DLD1 (cell line): Measurements from ENCODE around the gene TNMD.
"Not testable (repeated sequence)": the region's sequence is repeated elsewhere in the genome, so short reads cannot be mapped to it uniquely, and the experiment has no call there.

Experiments
- in situ Hi-C: cut with HindIII; loops from 2 replicates; pipeline ENCODE4 v1.10.0; 2017; ENCODE audit warnings: low sequenced_read_pairs

TNMD gene

GRCh38 chrX:100584611-100585010 is at the start of gene TNMD:
Gene TNMD, plus strand, starts transcription at chrX:100584936. Its CDS starts 83 bp downstream, at chrX:100585019.
- in situ Hi-C loops, result no loop called here

- in situ Hi-C loops, result not testable (repeated sequence)
Measured at GRCh38 chrX:100565534-100565933, 19.2 kb upstream of the TNMD start.

GRCh38 chrX:100586747-100587146 is 2.0 kb downstream of the TNMD start:
- in situ Hi-C loops, result no loop called here

GRCh38 chrX:100587861-100588260 is 3.1 kb downstream of the TNMD start:
- in situ Hi-C loops, result no loop called here

- in situ Hi-C loops, result no loop called here
Measured at GRCh38 chrX:100591256-100592051, 6.7 kb downstream of the TNMD start.

- in situ Hi-C loops, result no loop called here
Measured at GRCh38 chrX:100593126-100593525, 8.4 kb downstream of the TNMD start.

- in situ Hi-C loops, result no loop called here
Measured at GRCh38 chrX:100593581-100593980, 8.8 kb downstream of the TNMD start.

- in situ Hi-C loops, result no loop called here
Measured at GRCh38 chrX:100596601-100597000, 11.9 kb downstream of the TNMD start.

GRCh38 chrX:100599456-100599855 is 14.7 kb downstream of the TNMD start:
- in situ Hi-C loops, result no loop called here

- in situ Hi-C loops, result no loop called here
Measured at GRCh38 chrX:100600340-100600739, 15.6 kb downstream of the TNMD start.

GRCh38 chrX:100600758-100601157 is 16.0 kb downstream of the TNMD start:
- in situ Hi-C loops, result no loop called here

- in situ Hi-C loops, result no loop called here
Measured at GRCh38 chrX:100606753-100607152, 22.0 kb downstream of the TNMD start.

- in situ Hi-C loops, result no loop called here
Measured at GRCh38 chrX:100609591-100609990, 24.9 kb downstream of the TNMD start.

GRCh38 chrX:100611951-100612350 is 27.2 kb downstream of the TNMD start:
- in situ Hi-C loops, result no loop called here

GRCh38 chrX:100615005-100615404 is 30.3 kb downstream of the TNMD start:
- in situ Hi-C loops, result no loop called here

GRCh38 chrX:100623001-100623400 is 38.3 kb downstream of the TNMD start:
- in situ Hi-C loops, result no loop called here

- in situ Hi-C loops, result no loop called here
Measured at GRCh38 chrX:100625985-100626491, 41.3 kb downstream of the TNMD start.

- in situ Hi-C loops, result no loop called here
Measured at GRCh38 chrX:100635040-100635439, 50.3 kb downstream of the TNMD start.

- in situ Hi-C loops, result no loop called here
Measured at GRCh38 chrX:100635989-100636320, 51.2 kb downstream of the TNMD start.

GRCh38 chrX:100636321-100636991 is 51.7 kb downstream of the TNMD start, which contains the start of gene TSPAN6:
Gene TSPAN6, minus strand, starts transcription at chrX:100636806. Its CDS starts 112 bp downstream, at chrX:100636694.
- in situ Hi-C loops, result no loop called here

- in situ Hi-C loops, result no loop called here
Measured at GRCh38 chrX:100642290-100642689, 57.6 kb downstream of the TNMD start.

- in situ Hi-C loops, result no loop called here
Measured at GRCh38 chrX:100643212-100643611, 58.5 kb downstream of the TNMD start.
